Stomach (tissue), 9 donors: Measurements from ENCODE around the gene TM9SF1. TPM values are rescaled to one million over a fixed set of nuclear protein-coding genes. Genes with fewer than 3 reads are reported as not detected.

Experiments
- DNase-seq, 2 donors: peaks; one replicate each; pipeline versions ENCODE4 v3.0.0 to v3.0.0-alpha.2; 2013 to 2019
- H3K27ac ChIP-seq, 5 donors: fragments of 200-600 bp in 4 of 5; sonication (generic) in 4 of 5; one replicate each; pipeline ENCODE4 v1.5.1; 2013 to 2019; ENCODE audit warnings: mild to moderate bottlenecking in 1 of 5, moderate library complexity in 1 of 5
- H3K27me3 ChIP-seq, 3 donors: fragments of 200-600 bp; sonication (generic); one replicate each; pipeline ENCODE4 v1.5.1; 2017 to 2019; ENCODE audit warnings: mixed run types in 1 of 3
- H3K36me3 ChIP-seq, 4 donors: fragments of 200-600 bp; sonication (generic); 1 replicate in 3 of 4; 2 replicates in 1 of 4; pipeline ENCODE4 v1.5.1; 2016 to 2019
- H3K4me1 ChIP-seq, 4 donors: fragments of 200-600 bp; sonication (generic); one replicate each; pipeline ENCODE4 v1.5.1; 2016 to 2019
- H3K4me3 ChIP-seq, 4 donors: fragments of 200-600 bp; sonication (generic) in 3 of 4; one replicate each; pipeline ENCODE4 v1.5.1; 2016 to 2019; ENCODE audit warnings: mild to moderate bottlenecking in 1 of 4
- H3K9me3 ChIP-seq, 4 donors: fragments of 200-600 bp; sonication (generic); one replicate each; pipeline ENCODE4 v1.5.1; 2016 to 2019
- CTCF ChIP-seq, 7 experiments: fragments of 450-650 bp in 4 of 7; fragments of 200-600 bp in 3 of 7; sonication (generic) in 3 of 7; IDR thresholded peaks; one replicate each; pipeline ENCODE4 v1.5.1; 2016 to 2019; ENCODE audit warnings: antibody characterized with exemption in 7 of 7, control low read depth in 2 of 7, mild to moderate bottlenecking in 1 of 7
- EP300 ChIP-seq: sonication (generic); formaldehyde crosslinking; IDR thresholded peaks from one replicate; pipeline ENCODE4 v1.6.1; 2017; ENCODE audit warnings: antibody characterized with exemption
- POLR2A ChIP-seq, 4 donors: fragments of 450-650 bp; IDR thresholded peaks; one replicate each; pipeline ENCODE4 v1.6.1; 2016; ENCODE audit warnings: antibody characterized with exemption in 4 of 4, control low read depth in 2 of 4, mild to moderate bottlenecking in 1 of 4, moderate library complexity in 1 of 4
- POLR2AphosphoS5 ChIP-seq, 3 donors: sonication (generic); formaldehyde crosslinking; IDR thresholded peaks; one replicate each; pipeline ENCODE4 v1.6.1; 2016; ENCODE audit warnings: antibody characterized with exemption in 3 of 3
- WGBS, 5 donors: extraction: QIAGEN DNeasy Blood & Tissue Kit in 3 of 5; methylation state at CpG; one replicate each; pipeline versions ENCODE4 v1.1.5 to v1.1.7; 2013 to 2018; 5-methylcytosine and 5-hydroxymethylcytosine counted together
- intact Hi-C: fragments of 100-400 bp; cut with DNase I; formaldehyde crosslinking; loops from one replicate; pipeline ENCODE4 v1.15.1; 2023; ENCODE audit warnings: low total_unique reads
- polyA plus RNA-seq, 3 donors: library from polyadenylated mRNA; stranded (reverse); fragments of 200-250 nt; gene quantifications; one replicate each; pipeline ENCODE4 v1.2.3, GENCODE V29; 2013
- total RNA-seq, 5 donors: library from RNA; depleted of rRNA; stranded (reverse); fragments of >200 nt; gene quantifications; one replicate each; pipeline versions ENCODE4 v1.1.0 to v1.2.3, GENCODE V29; 2014 to 2016
- donor health status: healthy with polysubstance abuse.
- donor health status: Bipolar disorder and iron deficiency.
- donor health status: healthy.

The TM9SF1 gene
- total and polyA plus RNA-seq, 8 donors, result 6.4 to 79.7 (median 28.8) TPM

DNA sequence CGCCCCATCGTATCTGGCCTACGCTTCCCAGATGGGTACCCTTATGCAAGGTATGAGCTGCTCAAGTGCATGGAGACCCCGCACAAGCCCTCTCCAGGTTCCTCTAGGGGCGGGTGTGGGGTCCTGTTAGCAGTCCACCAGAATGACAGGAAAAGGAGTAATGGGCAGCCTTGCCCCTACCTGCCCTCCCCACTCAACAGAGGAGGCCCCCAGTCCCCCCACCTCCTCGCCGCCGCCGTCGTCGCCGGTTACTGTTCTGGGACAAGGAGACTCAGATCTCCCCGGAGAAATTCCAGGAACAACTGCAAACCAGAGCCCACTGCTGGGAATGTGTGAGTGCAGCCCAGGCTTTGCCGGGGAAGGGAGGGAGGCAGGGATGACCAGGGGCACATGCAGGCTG is 17.4 kb downstream of the TM9SF1 start:
- DNase-seq, result no peak
- no peak for TF ChIP-seq EP300
- no peak for TF ChIP-seq POLR2A (IDR thresholded peaks at IDR 0.05)
- TF ChIP-seq CTCF (IDR thresholded peaks at IDR 0.05), result no peak
- no peak for TF ChIP-seq POLR2AphosphoS5 (IDR thresholded peaks at IDR 0.05)
- WGBS, 5 donors, result 90 to 93% (median 92%) methylated on average over 12 to 14 of the region's 14 CpGs
- no peaks in the 10 kb centered on the region for H3K27me3 ChIP-seq
- no peak overlapping the region for H3K4me3 ChIP-seq
- peaks cover 47 to 99% (median 94%) of the 10 kb centered on the region in 4 donors for H3K36me3 ChIP-seq
- no peaks in the 10 kb centered on the region for H3K9me3 ChIP-seq
- H3K4me1 ChIP-seq, result peaks cover 0 to 10% (median 6%) of the 10 kb centered on the region in 4 donors
- no peak overlapping the region for H3K27ac ChIP-seq
- intact Hi-C loops, result no loop called here

GRCh38 chr14:24177041-24177825 is 18.0 kb downstream of the TM9SF1 start:
- H3K4me1 ChIP-seq, result peaks cover 0 to 17% (median 13%) of the 10 kb centered on the region in 4 donors
- H3K27me3 ChIP-seq, result no peaks in the 10 kb centered on the region
- DNase-seq, result no peak
- H3K27ac ChIP-seq, result no peak overlapping the region
- H3K36me3 ChIP-seq, result peaks cover 42 to 93% (median 87%) of the 10 kb centered on the region in 4 donors
- no peak overlapping the region for H3K4me3 ChIP-seq
- WGBS, 5 donors, result 80 to 93% (median 84%) methylated on average over 10 to 12 of the region's 12 CpGs
- no peaks in the 10 kb centered on the region for H3K9me3 ChIP-seq
- TF ChIP-seq EP300, result no peak
- no peak for TF ChIP-seq POLR2A (IDR thresholded peaks at IDR 0.05)
- no peak for TF ChIP-seq CTCF (IDR thresholded peaks at IDR 0.05)
- TF ChIP-seq POLR2AphosphoS5 (IDR thresholded peaks at IDR 0.05), result no peak
- intact Hi-C loops, result no loop called here

- H3K4me1 ChIP-seq, result peaks cover 0 to 23% (median 19%) of the 10 kb centered on the region in 4 donors
- no peak overlapping the region for H3K4me3 ChIP-seq
- no peaks in the 10 kb centered on the region for H3K9me3 ChIP-seq
- 82 to 92% (median 85%) methylated on average over 5 of the region's 5 CpGs for WGBS, 5 donors
- intact Hi-C loops, result no loop called here
- no peak for DNase-seq
- H3K36me3 ChIP-seq, result peaks cover 38 to 87% (median 81%) of the 10 kb centered on the region in 4 donors
- no peak overlapping the region for H3K27ac ChIP-seq
- no peaks in the 10 kb centered on the region for H3K27me3 ChIP-seq
- no peak for TF ChIP-seq EP300
- TF ChIP-seq POLR2A (IDR thresholded peaks at IDR 0.05), result no peak
- TF ChIP-seq POLR2AphosphoS5 (IDR thresholded peaks at IDR 0.05), result no peak
- no peak for TF ChIP-seq CTCF (IDR thresholded peaks at IDR 0.05)
Measured at GRCh38 chr14:24176599-24176998, 18.6 kb downstream of the TM9SF1 start.

DNA sequence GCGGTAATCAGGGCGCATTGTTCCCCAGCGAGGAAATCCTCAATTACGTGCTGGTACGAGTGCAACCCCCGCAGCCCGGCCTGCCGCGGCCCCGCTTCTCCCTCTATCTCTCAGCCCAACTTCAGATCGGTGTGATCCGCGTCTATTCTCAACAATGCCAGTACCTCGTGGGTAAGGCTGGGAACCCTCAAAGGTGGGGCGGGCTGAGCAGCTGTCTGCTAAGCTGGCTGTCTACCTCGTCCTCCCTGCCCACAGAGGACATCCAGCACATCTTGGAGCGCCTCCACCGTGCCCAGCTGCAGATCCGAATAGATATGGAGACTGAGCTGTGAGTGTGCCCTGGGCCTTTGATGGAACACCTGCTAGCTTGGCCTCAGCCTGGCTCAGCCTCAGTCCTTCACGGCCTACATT is 22.4 kb downstream of the TM9SF1 start:
- Histone ChIP-seq H3K27me3 (no peaks in the 10 kb centered on the region), H3K9me3 (no peaks in the 10 kb centered on the region), H3K4me3 (peak overlapping the region; percentile 46 to 52 (median 48)), H3K36me3 (peaks cover 17 to 70% (median 64%) of the 10 kb centered on the region in 4 donors), H3K27ac (peak overlapping the region; percentile 67 to 79 (median 75)), H3K4me1 (peaks cover 0 to 38% (median 22%) of the 10 kb centered on the region in 4 donors)
- no peak for TF ChIP-seq CTCF (IDR thresholded peaks at IDR 0.05)
- TF ChIP-seq POLR2AphosphoS5 (IDR thresholded peaks at IDR 0.05), result no peak
- TF ChIP-seq EP300, result no peak
- no peak for TF ChIP-seq POLR2A (IDR thresholded peaks at IDR 0.05)
- no peak for DNase-seq
- WGBS, 5 donors, result 28 to 44% (median 39%) methylated on average over 13 to 20 of the region's 20 CpGs
- intact Hi-C loops, result no loop called here
